Activated T-cell treated with anti-CD3 and anti-CD28 coated beads, Interleukin-2, amount 50 U/mL, for 4 hours (primary cell): Measurements from ENCODE around the gene NPPC. TPM values are rescaled to one million over a fixed set of nuclear protein-coding genes. Genes with fewer than 3 reads are reported as not detected.
A peak's percentile ranks its signal among the peaks of the same experiment; 100 is the strongest.

ENCODE experiments used
- ATAC-seq, 2 donors: fragments of 200-7000 bp; cut with Tn5 transposase; one replicate each; pipeline ENCODE4 v1.10.0; 2021
- DNase-seq: peaks from one replicate; pipeline ENCODE4 v3.0.0-alpha.2; 2020
- H3K27me3 Mint-ChIP-seq: one replicate; pipeline ENCODE4 v1.8.0; 2021; ENCODE audit warnings: low read depth, mixed read lengths
- H3K36me3 Mint-ChIP-seq: one replicate; pipeline ENCODE4 v1.8.0; 2022; ENCODE audit warnings: mixed read lengths; ENCODE audit not compliant: insufficient read depth
- H3K4me1 Mint-ChIP-seq: one replicate; pipeline ENCODE4 v1.8.0; 2021; ENCODE audit warnings: low read depth, mixed read lengths
- H3K4me3 Mint-ChIP-seq: one replicate; pipeline ENCODE4 v1.8.0; 2021; ENCODE audit warnings: mild to moderate bottlenecking, moderate library complexity, mixed read lengths
- H3K9me3 Mint-ChIP-seq: one replicate; pipeline ENCODE4 v1.8.0; 2021; ENCODE audit warnings: mixed read lengths
- total RNA-seq, 3 donors: library from RNA; stranded (reverse); gene quantifications; one replicate each; pipeline ENCODE4 v1.2.1, GENCODE V29; 2021

NPPC gene
- total RNA-seq, 3 donors from 2014 or later = 0.61 to 1.2 (median 0.79) TPM

DNA sequence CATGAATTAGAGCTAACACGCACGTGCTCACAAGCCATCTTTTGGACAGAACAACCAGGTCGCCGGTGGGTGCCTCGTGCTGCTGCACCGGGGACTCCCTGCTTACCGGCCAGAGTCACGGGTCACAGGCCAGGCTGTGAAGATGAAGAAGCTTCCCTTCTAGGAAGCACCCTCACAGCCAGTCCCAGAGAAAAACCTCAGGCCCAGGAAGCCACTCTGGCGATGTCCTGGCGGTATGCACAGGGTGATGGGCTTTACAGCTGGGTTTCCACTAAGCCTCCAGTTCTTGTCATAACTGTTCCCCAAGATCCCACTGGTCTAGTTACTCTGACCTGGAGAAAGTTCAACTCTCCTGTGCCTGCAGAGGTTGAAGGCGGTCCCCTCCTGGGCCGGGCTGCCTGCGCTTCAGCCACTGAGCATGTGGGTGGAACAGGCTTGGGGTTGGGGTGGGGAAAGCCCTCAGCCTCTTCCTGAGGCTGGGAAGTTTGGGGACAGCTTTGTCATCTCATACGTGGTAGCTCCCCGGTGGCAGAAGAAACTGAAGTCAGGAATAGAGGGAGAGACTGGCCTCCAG is 20.1 kb upstream of the NPPC start:
- DNase-seq (no peak), ATAC-seq (no peak)
- no peaks in the 10 kb centered on the region for H3K4me1 Mint-ChIP-seq
- H3K27me3 Mint-ChIP-seq = peaks cover 16% of the 10 kb centered on the region
- H3K4me3 Mint-ChIP-seq = no peak overlapping the region
- no peaks in the 10 kb centered on the region for H3K9me3 Mint-ChIP-seq
- H3K36me3 Mint-ChIP-seq = no peaks in the 10 kb centered on the region

DNA sequence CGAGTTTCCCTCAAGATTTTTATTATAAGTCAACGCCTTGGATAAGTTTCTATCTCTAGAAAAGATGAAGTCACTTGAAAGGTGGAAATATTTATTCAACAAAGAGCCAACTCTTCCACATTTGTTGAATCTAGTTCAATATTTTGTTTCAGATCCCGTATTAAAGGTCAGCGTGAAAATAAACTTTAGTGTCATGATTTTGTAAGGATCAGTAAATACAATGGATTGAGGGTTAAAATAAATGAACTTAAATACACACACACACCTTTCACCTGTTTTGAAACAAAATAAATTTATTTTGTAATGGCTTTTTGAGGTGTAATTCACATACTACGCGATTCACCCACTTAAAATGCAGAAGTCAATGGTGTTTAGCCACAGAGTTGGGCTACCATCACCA is 16.0 kb upstream of the NPPC start:
- H3K9me3 Mint-ChIP-seq = no peaks in the 10 kb centered on the region
- no peaks in the 10 kb centered on the region for H3K36me3 Mint-ChIP-seq
- peaks cover 10% of the 10 kb centered on the region for H3K27me3 Mint-ChIP-seq
- DNase-seq (no peak), ATAC-seq (no peak)
- no peaks in the 10 kb centered on the region for H3K4me1 Mint-ChIP-seq
- H3K4me3 Mint-ChIP-seq = no peak overlapping the region

DNA sequence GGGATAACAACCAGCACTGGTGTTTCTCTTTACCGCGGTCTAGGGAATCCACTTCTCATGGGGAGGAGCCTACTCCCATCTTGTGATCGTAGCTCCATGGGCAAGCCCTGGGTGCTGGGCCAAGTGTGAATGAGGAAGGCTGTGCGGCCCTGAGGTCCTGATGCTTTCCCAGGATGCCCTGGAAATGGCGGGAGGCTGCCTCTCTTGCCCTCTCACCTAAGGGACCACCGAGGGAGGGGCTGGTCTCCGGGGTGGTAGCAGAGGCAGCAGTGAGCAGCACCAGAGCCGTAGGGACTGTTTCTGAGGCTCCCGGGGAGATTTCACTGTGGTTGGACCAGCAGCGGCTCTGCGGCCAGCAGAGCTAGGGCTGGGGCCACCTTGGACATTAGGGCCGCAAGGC is 15.5 kb upstream of the NPPC start:
- no peaks in the 10 kb centered on the region for H3K9me3 Mint-ChIP-seq
- peaks cover 10% of the 10 kb centered on the region for H3K27me3 Mint-ChIP-seq
- DNase-seq = no peak
- no peak for ATAC-seq
- no peaks in the 10 kb centered on the region for H3K36me3 Mint-ChIP-seq
- no peak overlapping the region for H3K4me3 Mint-ChIP-seq
- H3K4me1 Mint-ChIP-seq = no peaks in the 10 kb centered on the region

DNA sequence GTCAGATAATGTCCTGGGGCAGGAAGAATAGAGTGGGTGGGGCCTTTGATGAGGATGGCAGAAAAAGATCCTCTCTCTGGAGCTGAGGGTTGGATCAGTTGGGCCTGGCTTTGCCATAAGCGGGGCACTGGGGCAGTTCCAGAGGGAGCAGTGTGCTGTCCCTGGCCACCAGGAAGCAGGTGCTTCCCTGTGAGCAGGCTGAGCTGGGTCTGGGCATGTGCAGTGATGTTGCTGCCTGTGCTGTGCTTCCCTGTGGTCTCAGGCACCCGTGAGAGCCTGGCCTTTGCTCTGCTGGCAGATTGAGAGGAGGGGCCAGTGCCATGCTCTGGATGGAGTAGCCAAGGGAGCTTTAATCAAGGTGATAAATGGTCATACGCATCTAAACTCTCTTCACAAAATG is 14.6 kb upstream of the NPPC start:
- ATAC-seq (no peak), DNase-seq (no peak)
- Mint-ChIP-seq H3K4me3 (no peak overlapping the region), H3K36me3 (no peaks in the 10 kb centered on the region), H3K9me3 (no peaks in the 10 kb centered on the region), H3K27me3 (peaks cover 10% of the 10 kb centered on the region), H3K4me1 (no peaks in the 10 kb centered on the region)

DNA sequence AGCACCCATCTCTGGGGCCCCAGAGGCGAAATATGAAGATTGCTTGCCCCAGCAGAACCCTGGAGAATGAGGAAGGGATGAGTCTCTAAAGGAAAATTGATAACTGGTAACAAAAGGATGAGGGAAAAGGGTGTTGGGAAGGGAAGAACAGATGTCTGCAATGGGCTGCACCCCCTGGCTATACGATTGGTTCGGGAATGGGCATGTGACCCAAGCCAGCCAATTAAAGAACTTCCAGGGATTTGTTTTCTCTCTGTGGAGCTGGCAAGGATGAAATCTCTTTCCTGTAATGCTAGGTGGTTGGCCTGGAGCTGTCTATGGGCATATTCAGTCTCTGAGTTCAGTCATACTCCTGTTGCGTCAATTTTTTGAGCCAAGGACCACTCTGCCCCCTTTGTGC is 12.8 kb upstream of the NPPC start:
- Mint-ChIP-seq H3K4me3 (no peak overlapping the region), H3K27me3 (peaks cover 8% of the 10 kb centered on the region), H3K4me1 (no peaks in the 10 kb centered on the region), H3K36me3 (no peaks in the 10 kb centered on the region), H3K9me3 (no peaks in the 10 kb centered on the region)
- DNase-seq = no peak
- ATAC-seq = no peak

DNA sequence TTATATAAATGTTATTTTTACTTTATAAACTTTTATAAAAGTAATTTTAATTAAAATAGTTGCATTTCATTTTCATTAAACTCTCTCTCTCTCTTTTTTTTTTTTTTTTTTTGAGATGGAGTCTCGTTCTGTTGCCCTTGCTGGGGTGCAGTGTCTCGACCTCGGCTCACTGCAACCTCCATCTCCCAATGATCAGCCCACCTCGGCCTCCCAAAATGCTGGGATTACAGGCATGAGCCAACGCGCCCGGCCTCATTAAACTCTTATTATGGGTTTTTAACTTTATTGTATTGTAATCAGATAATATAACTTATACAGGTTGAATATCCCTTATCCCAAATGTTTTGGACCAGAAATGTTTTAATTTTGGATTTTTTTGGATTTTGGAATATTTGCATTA is 10.9 kb upstream of the NPPC start:
- peaks cover 5% of the 10 kb centered on the region for H3K27me3 Mint-ChIP-seq
- no peaks in the 10 kb centered on the region for H3K9me3 Mint-ChIP-seq
- no peak for DNase-seq
- H3K36me3 Mint-ChIP-seq = no peaks in the 10 kb centered on the region
- ATAC-seq = no peak
- no peaks in the 10 kb centered on the region for H3K4me1 Mint-ChIP-seq
- H3K4me3 Mint-ChIP-seq = no peak overlapping the region

DNA sequence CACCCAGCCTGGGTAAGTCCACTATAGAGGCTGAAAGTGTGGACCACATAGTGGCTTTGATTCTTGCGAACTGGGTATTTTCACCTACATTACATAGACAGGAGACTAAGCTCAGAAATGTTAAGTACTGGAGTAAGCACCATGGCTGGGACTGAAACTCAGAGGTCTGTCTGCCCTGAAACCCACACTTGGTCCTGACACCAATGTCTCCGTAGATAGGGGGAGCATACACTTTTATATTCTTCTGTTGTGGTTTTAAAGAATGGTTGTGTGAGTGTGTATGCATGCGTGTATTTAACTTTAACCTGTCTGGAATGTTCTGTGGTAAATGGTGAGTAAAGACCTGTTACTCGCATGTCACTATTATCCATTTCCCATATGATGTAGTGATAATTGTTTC is 10.3 kb upstream of the NPPC start:
- H3K27me3 Mint-ChIP-seq = peaks cover 3% of the 10 kb centered on the region
- H3K4me1 Mint-ChIP-seq = no peaks in the 10 kb centered on the region
- no peak for DNase-seq
- H3K9me3 Mint-ChIP-seq = no peaks in the 10 kb centered on the region
- peak; percentile 59 to 78 for ATAC-seq
- no peaks in the 10 kb centered on the region for H3K36me3 Mint-ChIP-seq
- H3K4me3 Mint-ChIP-seq = no peak overlapping the region

DNA sequence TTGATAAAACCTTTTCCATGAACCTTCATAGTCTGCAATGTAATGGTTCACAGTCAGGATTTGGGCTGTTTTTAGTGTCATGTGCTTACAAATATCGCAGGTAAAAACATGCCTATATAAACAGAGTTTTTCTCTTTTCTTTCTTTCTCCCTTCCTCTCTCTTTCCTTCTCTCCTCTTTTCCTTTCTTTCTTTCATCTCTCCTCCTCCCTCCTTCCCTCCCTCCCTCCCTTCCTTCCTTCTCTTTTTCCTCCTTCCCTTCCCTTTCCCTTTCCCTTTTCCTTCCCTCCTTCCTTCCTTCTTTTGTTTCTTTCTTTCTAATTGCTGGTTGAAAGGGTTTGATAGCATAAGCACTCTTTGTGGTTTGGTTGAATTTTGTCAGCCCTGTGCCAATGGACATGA is 9.6 kb upstream of the NPPC start:
- H3K4me3 Mint-ChIP-seq = no peak overlapping the region
- H3K9me3 Mint-ChIP-seq = no peaks in the 10 kb centered on the region
- ATAC-seq = no peak
- no peaks in the 10 kb centered on the region for H3K27me3 Mint-ChIP-seq
- no peak for DNase-seq
- no peaks in the 10 kb centered on the region for H3K4me1 Mint-ChIP-seq
- H3K36me3 Mint-ChIP-seq = no peaks in the 10 kb centered on the region

DNA sequence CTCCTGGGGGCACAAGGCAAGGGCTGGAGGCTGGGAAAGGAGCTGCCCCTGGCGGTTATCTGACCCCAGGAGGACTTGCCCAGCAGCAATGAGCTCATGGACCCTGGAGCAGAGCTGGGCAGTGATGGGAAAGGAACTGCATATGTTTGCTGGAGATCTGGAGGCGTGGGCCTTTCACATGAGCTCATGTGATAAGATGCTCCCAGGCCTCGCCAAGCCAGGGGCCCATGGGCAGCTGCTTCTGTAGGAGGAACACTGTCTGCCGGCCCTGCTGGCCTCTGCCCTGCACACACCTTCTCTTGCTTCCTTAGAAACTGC is 9.0 kb upstream of the NPPC start:
- no peaks in the 10 kb centered on the region for H3K9me3 Mint-ChIP-seq
- H3K4me1 Mint-ChIP-seq = no peaks in the 10 kb centered on the region
- no peak overlapping the region for H3K4me3 Mint-ChIP-seq
- ATAC-seq (no peak), DNase-seq (no peak)
- H3K36me3 Mint-ChIP-seq = no peaks in the 10 kb centered on the region
- H3K27me3 Mint-ChIP-seq = no peaks in the 10 kb centered on the region

DNA sequence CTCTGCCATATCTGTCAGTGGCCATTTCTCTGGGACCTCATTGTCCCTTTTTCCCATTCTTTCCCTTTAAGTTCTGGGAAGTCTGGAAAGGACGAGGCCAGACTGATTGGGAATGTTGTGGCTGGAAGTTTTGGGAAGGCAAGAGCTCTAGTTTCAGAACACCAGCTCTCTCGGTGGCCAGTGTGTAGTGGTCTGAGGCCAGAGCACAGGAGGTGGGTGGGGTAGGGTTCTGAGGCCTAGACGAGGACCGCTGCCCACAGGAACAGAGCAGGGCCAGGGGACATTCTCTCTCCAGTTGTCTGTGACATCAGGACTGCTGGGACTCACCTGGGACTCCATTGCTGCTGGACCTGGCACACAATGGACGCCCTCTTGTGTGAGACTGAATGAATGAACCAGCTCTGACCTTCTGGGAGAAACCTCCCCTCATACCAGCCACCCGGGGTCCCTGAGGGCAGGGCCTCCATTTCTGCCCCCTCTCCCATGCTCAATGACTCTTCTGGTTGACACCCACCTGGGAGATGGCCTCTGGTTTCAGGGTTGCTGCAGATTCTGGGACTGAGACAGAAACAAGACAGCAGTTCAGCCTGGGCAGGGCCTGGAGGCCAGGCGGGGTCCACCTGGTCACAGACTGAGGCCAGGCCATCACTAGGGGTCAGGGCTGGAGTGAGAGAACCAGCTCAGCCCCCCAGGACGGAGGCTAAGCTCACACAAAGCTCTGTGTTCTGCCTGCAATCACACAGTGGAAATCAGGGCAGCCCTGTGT is 8.4 kb upstream of the NPPC start:
- ATAC-seq (no peak), DNase-seq (no peak)
- H3K4me3 Mint-ChIP-seq = no peak overlapping the region
- H3K9me3 Mint-ChIP-seq = no peaks in the 10 kb centered on the region
- H3K36me3 Mint-ChIP-seq = no peaks in the 10 kb centered on the region
- no peaks in the 10 kb centered on the region for H3K27me3 Mint-ChIP-seq
- H3K4me1 Mint-ChIP-seq = no peaks in the 10 kb centered on the region

DNA sequence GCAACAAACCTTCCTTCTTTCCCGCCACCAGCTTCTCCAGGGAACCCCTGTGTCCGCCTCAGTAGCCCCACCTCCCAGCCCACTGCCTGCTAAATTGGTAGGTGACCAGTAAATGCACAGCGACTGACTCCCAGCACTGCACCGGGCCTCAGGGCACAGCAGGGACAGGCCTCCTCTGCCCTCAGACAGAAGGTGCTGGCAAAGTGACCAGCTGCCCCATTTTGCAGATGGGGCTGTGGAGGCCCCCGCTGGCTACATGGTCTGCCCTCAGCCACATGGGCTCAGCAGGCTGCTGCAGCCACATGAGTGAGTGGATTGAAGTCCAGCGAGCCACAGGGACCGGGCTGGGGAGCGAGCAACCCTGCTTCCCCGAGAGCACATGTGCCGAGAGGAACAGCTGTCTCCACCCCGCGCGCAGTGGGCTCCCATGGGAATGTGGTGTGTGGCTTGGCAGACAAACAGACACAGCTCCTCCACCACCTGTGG is 7.8 kb upstream of the NPPC start:
- Mint-ChIP-seq H3K9me3 (no peaks in the 10 kb centered on the region), H3K4me1 (no peaks in the 10 kb centered on the region), H3K27me3 (peaks cover 6% of the 10 kb centered on the region)

DNA sequence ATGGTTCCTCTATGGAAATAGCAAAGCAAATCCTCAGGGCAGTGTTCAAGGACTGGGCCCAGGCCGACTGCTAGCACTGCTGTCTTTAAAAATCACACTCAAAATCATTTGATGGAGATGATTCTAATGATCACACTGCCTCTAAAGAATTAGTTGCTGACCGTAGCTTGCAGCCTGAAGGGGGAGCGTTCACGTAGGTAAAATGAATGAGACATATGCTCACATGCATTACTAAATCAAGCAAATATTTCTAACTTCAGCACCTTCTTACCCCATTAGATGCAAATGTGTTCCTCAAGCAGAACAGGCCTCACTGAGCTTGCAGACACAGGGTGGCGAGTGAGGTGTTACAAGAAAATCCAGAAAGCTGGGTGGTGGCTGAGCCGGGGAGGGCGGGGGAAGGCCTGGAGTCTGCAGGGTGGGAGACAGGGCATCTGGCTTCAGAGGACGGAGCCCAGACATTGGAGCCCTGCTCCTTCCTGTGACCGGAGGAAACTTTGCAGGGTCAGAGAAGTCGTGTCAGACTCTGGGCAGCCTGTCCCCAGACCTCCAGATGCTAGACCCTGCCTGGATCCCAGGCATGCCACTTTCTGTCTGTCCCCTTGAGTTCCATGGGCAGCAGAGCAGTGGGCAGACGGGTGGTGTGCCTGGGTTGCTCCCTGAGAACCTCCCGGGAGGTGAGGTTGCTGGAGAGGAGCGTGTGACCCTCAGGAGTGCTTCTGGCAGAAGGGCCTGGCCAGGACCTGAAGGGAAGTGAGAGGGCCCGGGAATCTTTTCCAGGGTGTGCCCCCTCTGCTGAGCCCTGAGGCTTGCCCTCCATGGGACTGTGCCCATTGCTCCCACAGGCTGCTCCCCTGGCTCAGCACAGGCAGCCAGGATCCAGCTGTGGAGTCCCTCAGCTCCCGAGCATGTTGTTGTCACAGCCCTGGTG is 7.1 kb upstream of the NPPC start:
- no peak for DNase-seq
- Mint-ChIP-seq H3K4me3 (no peak overlapping the region), H3K36me3 (no peaks in the 10 kb centered on the region), H3K9me3 (no peaks in the 10 kb centered on the region), H3K27me3 (peaks cover 6% of the 10 kb centered on the region), H3K4me1 (no peaks in the 10 kb centered on the region)
- ATAC-seq = no peak

More for the DNA sequence above, 7.8 kb upstream of the NPPC start:
- DNase-seq (no peak), ATAC-seq (no peak)
- Mint-ChIP-seq H3K36me3 (no peaks in the 10 kb centered on the region), H3K4me3 (no peak overlapping the region)

DNA sequence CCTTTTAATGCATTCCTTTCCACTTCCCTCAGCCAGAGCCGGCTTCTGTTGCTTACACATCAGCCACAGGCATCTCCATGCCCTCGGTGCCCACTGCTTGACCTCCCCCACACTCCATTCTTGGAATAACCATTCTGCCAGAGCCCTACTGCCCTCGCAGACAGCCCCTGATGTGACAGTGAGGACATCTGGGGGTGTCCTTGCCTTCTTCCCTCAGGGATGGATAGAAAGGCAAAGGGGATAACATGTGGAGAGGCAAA is 6.4 kb upstream of the NPPC start:
- no peaks in the 10 kb centered on the region for H3K9me3 Mint-ChIP-seq
- ATAC-seq (no peak), DNase-seq (no peak)
- H3K4me1 Mint-ChIP-seq = no peaks in the 10 kb centered on the region
- H3K27me3 Mint-ChIP-seq = peaks cover 9% of the 10 kb centered on the region
- no peaks in the 10 kb centered on the region for H3K36me3 Mint-ChIP-seq
- H3K4me3 Mint-ChIP-seq = no peak overlapping the region

DNA sequence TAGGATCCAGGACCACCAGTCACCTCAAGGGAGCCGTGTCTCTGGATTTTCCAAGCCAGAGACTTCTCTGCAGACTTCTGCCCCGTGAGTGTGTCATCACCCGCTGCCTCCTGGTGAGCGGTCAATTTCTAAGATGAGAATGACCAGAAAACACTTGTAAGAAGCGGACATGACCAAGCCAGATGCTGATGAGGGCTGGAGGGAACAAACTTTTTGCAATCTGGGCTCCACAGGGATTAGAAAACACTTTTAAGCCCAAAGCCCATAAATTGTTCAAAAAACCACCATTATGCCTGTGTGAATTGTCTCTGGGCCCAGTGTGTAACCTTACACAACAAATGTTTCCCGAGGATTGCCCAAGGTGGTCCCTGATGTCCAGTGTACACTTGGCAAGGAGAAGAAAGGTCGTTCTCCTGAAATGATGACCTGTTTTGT is 5.3 kb upstream of the NPPC start:
- Mint-ChIP-seq H3K27me3 (peaks cover 19% of the 10 kb centered on the region), H3K4me3 (no peak overlapping the region), H3K36me3 (no peaks in the 10 kb centered on the region), H3K4me1 (peaks cover 5% of the 10 kb centered on the region), H3K9me3 (no peaks in the 10 kb centered on the region)
- ATAC-seq (no peak), DNase-seq (no peak)
